SK-N-SH treated with all-trans-retinoic acid at 6 μM for 48 hours (cell line): ENCODE data around the gene DYNLT1.

ENCODE experiments used
- ARNTL ChIP-seq: fragments of 450-650 bp; formaldehyde crosslinking; IDR thresholded peaks from 2 replicates; pipeline ENCODE4 v1.5.0; 2020; ENCODE audit warnings: low read depth, mild to moderate bottlenecking, moderate library complexity, borderline replicate concordance
- OSR1 ChIP-seq: fragments of 250-450 bp; sonication (Bioruptor Pico); IDR thresholded peaks from 2 replicates; pipeline ENCODE4 v1.8.0; 2022; ENCODE audit warnings: moderate library complexity, mild to moderate bottlenecking, inconsistent platforms
- PPARA ChIP-seq: fragments of 250-450 bp; sonication (Bioruptor Pico); IDR thresholded peaks from 2 replicates; pipeline ENCODE4 v1.5.0; 2020; ENCODE audit warnings: mild to moderate bottlenecking, borderline replicate concordance
- ZFP30 ChIP-seq: fragments of 450-650 bp; formaldehyde crosslinking; IDR thresholded peaks from 2 replicates; pipeline ENCODE4 v1.5.0; 2022; ENCODE audit warnings: mild to moderate bottlenecking, moderate library complexity
- ZNF8 ChIP-seq: fragments of 450-650 bp; formaldehyde crosslinking; IDR thresholded peaks from 2 replicates; pipeline ENCODE4 v1.5.0; 2020; ENCODE audit warnings: mild to moderate bottlenecking, moderate library complexity
- TF ChIP-seq, protein P1 (sequence below): fragments of 250-450 bp; sonication (Bioruptor Pico); IDR thresholded peaks from 2 replicates; pipeline ENCODE4 v1.8.0; 2020; ENCODE audit warnings: mild to moderate bottlenecking, moderate library complexity, borderline replicate concordance
- TF ChIP-seq, protein P2 (sequence below): fragments of 250-450 bp; sonication (Bioruptor Pico); IDR thresholded peaks from 2 replicates; pipeline ENCODE4 v1.5.1; 2021; ENCODE audit warnings: mild to moderate bottlenecking, moderate library complexity

DNA sequence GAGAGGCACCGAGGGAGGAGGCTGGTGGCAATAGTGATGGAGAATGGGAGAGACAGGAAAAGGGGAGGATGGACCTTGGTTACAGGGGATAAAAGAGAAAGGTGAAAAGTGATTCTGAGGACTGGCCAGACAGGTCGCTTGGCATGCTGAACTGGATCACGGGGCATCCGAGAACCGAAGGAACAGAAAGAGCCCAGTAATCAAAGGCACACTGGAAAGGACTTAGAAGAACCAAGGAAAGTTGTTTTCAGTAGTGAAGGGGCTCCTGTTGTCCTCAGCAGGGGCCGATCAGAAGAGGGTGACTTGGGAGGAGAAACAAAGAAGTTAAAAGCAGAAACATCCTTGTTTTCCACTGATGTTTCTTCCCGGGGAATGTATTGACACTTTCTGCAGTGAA is 24.2 kb upstream of the DYNLT1 start:
- TF ChIP-seq, protein P1, sequence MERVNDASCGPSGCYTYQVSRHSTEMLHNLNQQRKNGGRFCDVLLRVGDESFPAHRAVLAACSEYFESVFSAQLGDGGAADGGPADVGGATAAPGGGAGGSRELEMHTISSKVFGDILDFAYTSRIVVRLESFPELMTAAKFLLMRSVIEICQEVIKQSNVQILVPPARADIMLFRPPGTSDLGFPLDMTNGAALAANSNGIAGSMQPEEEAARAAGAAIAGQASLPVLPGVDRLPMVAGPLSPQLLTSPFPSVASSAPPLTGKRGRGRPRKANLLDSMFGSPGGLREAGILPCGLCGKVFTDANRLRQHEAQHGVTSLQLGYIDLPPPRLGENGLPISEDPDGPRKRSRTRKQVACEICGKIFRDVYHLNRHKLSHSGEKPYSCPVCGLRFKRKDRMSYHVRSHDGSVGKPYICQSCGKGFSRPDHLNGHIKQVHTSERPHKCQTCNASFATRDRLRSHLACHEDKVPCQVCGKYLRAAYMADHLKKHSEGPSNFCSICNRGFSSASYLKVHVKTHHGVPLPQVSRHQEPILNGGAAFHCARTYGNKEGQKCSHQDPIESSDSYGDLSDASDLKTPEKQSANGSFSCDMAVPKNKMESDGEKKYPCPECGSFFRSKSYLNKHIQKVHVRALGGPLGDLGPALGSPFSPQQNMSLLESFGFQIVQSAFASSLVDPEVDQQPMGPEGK (CRISPR knock-in tag) = no peak
- TF ChIP-seq ARNTL (CRISPR knock-in tag) = no peak
- no peak for TF ChIP-seq OSR1 (CRISPR knock-in tag)
- no peak for TF ChIP-seq ZNF8 (CRISPR knock-in tag)
- TF ChIP-seq, protein P2, sequence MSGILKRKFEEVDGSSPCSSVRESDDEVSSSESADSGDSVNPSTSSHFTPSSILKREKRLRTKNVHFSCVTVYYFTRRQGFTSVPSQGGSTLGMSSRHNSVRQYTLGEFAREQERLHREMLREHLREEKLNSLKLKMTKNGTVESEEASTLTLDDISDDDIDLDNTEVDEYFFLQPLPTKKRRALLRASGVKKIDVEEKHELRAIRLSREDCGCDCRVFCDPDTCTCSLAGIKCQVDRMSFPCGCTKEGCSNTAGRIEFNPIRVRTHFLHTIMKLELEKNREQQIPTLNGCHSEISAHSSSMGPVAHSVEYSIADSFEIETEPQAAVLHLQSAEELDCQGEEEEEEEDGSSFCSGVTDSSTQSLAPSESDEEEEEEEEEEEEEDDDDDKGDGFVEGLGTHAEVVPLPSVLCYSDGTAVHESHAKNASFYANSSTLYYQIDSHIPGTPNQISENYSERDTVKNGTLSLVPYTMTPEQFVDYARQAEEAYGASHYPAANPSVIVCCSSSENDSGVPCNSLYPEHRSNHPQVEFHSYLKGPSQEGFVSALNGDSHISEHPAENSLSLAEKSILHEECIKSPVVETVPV (CRISPR knock-in tag) = no peak
- no peak for TF ChIP-seq PPARA
- no peak for TF ChIP-seq ZFP30 (CRISPR knock-in tag)
